Neural cell (in vitro differentiated cells): ENCODE data around the gene PGF.

Experiments used
- CTCF ChIP-seq: fragments of 450-650 bp; IDR thresholded peaks from 2 replicates; pipeline ENCODE4 v1.5.1; 2014; ENCODE audit warnings: antibody characterized with exemption, mild to moderate bottlenecking, moderate library complexity; ENCODE audit not compliant: poor library complexity, severe bottlenecking
- EZH2 ChIP-seq: fragments of 200-600, 300-800 bp; shearing (Covaris generic), sonication (generic); IDR thresholded peaks from 2 replicates; pipeline ENCODE4 v1.6.1; 2014; ENCODE audit warnings: antibody characterized with exemption, low read length, borderline replicate concordance, mild to moderate bottlenecking; ENCODE audit not compliant: insufficient read depth, poor library complexity, severe bottlenecking
- MXI1 ChIP-seq: fragments of 450-650 bp; conservative IDR thresholded peaks from 2 replicates; pipeline ENCODE4 v1.6.1; 2014; ENCODE audit warnings: antibody characterized with exemption, mild to moderate bottlenecking; ENCODE audit not compliant: poor library complexity, severe bottlenecking
- RAD21 ChIP-seq: fragments of 450-650 bp; conservative IDR thresholded peaks from 2 replicates; pipeline ENCODE4 v1.6.1; 2014; ENCODE audit warnings: antibody characterized with exemption, mild to moderate bottlenecking, moderate library complexity

- TF ChIP-seq CTCF = no peak
- TF ChIP-seq MXI1 = no peak
- no peak for TF ChIP-seq RAD21
- TF ChIP-seq EZH2 = no peak
Observed at GRCh38 chr14:74941676-74942097, 13.7 kb downstream of the PGF start.
